H1 (cell line): Measurements from ENCODE around the gene FBXW2. TPM values are rescaled to one million over a fixed set of nuclear protein-coding genes. Genes with fewer than 3 reads are reported as not detected.

Experiments used
- CTCF ChIA-PET: fragments of 300-600 bp; sonication (Branson Sonifier 250); formaldehyde crosslinking; loops from one replicate; lab custom pipeline; 2021; ENCODE audit not compliant: partially characterized antibody; lab: Charles Lee
- POLR2A ChIA-PET: fragments of 300-600 bp; sonication (Branson Sonifier 250); formaldehyde crosslinking; loops from one replicate; lab custom pipeline; 2021; ENCODE audit warnings: inconsistent platforms; ENCODE audit not compliant: partially characterized antibody; lab: Charles Lee
- DNase-seq, 2 experiments: peaks; one replicate each; pipeline versions ENCODE4 v3.0.0 to v3.0.0-alpha.2; 2010 to 2022; ENCODE audit warnings: low spot score in 2 of 2, low read depth in 1 of 2, mixed read lengths in 1 of 2
- FAIRE-seq: peaks from 2 replicates; lab custom pipeline; 2011; peaks lifted over from hg19 to GRCh38; lab: Jason Lieb, UNC
- H2AFZ ChIP-seq: 2 replicates; pipeline ENCODE4 v1.8.1; 2012; ENCODE audit warnings: low read length, inconsistent platforms
- H2AK5ac ChIP-seq: 2 replicates; pipeline ENCODE4 v1.6.1; 2013; ENCODE audit warnings: low read depth, low read length
- H2BK120ac ChIP-seq: replicated peaks from 2 replicates; pipeline ENCODE3; 2013; ENCODE audit warnings: low read depth, low read length, inconsistent platforms
- H2BK12ac ChIP-seq: 2 replicates; pipeline ENCODE4 v1.6.1; 2013; ENCODE audit warnings: low read depth, low read length
- H2BK15ac ChIP-seq: 2 replicates; pipeline ENCODE4 v1.6.1; 2013; ENCODE audit warnings: low read length
- H2BK20ac ChIP-seq: 2 replicates; pipeline ENCODE4 v1.6.1; 2013; ENCODE audit warnings: low read length
- H2BK5ac ChIP-seq: 2 replicates; pipeline ENCODE4 v1.6.1; 2013; ENCODE audit warnings: low read depth, low read length
- H3K14ac ChIP-seq: 2 replicates; pipeline ENCODE4 v1.6.1; 2013; ENCODE audit warnings: inconsistent platforms; ENCODE audit not compliant: insufficient read length
- H3K18ac ChIP-seq: 2 replicates; pipeline ENCODE4 v1.6.1; 2013; ENCODE audit warnings: low read length; ENCODE audit errors: extremely low read depth
- H3K23ac ChIP-seq: 2 replicates; pipeline ENCODE4 v1.6.1; 2013; ENCODE audit warnings: inconsistent platforms; ENCODE audit not compliant: insufficient read length
- H3K23me2 ChIP-seq: 2 replicates; pipeline ENCODE4 v1.6.1; 2013; ENCODE audit warnings: low read depth, low read length
- H3K27ac ChIP-seq: 2 replicates; pipeline ENCODE4 v1.6.1; 2011; ENCODE audit warnings: low read depth, low read length, inconsistent platforms
- H3K27me3 ChIP-seq, 4 experiments: replicated peaks in 1 of 4; 1 replicate in 1 of 4; 2 replicates in 3 of 4; pipeline versions ENCODE4 v1.6.1 to v1.8.1; 2011 to 2013; ENCODE audit warnings: low read length in 3 of 4, mild to moderate bottlenecking in 3 of 4, inconsistent platforms in 2 of 4, mixed read lengths in 2 of 4, moderate library complexity in 1 of 4; ENCODE audit not compliant: control insufficient read depth in 3 of 4, insufficient read depth in 3 of 4; ENCODE audit errors: extremely low read depth in 1 of 4
- H3K36me3 ChIP-seq, 4 experiments: 2 replicates each; pipeline versions ENCODE4 v1.6.1 to v1.8.1; 2011 to 2013; ENCODE audit warnings: mild to moderate bottlenecking in 4 of 4, low read length in 3 of 4, moderate library complexity in 2 of 4, control low read depth in 1 of 4, inconsistent platforms in 1 of 4; ENCODE audit not compliant: insufficient read depth in 4 of 4, control insufficient read depth in 2 of 4
- H3K4ac ChIP-seq: replicated peaks from 2 replicates; pipeline ENCODE3; 2013; ENCODE audit warnings: low read length, low read depth, mixed read lengths, inconsistent platforms; ENCODE audit not compliant: insufficient read length
- H3K4me1 ChIP-seq, 4 experiments: replicated peaks in 1 of 4; 1 replicate in 1 of 4; 2 replicates in 3 of 4; pipeline versions ENCODE4 v1.6.1 to v1.8.1; 2011 to 2013; ENCODE audit warnings: low read length in 3 of 4, inconsistent platforms in 2 of 4, mixed read lengths in 1 of 4; ENCODE audit not compliant: insufficient read depth in 4 of 4, control insufficient read depth in 3 of 4
- H3K4me2 ChIP-seq, 2 experiments: 2 replicates each; pipeline versions ENCODE4 v1.6.1 to v1.8.1; 2011 to 2013; ENCODE audit warnings: low read depth in 2 of 2, low read length in 2 of 2, control low read depth in 1 of 2, inconsistent platforms in 1 of 2, mild to moderate bottlenecking in 1 of 2; ENCODE audit not compliant: insufficient read depth in 1 of 2
- H3K4me3 ChIP-seq, 4 experiments: fragments of 200-600, 300-600 bp in 1 of 4; sonication (generic), shearing (Covaris generic), sonication (Bioruptor Twin) in 1 of 4; 2 replicates each; pipeline versions ENCODE4 v1.5.1 to v1.8.1; 2011 to 2016; ENCODE audit warnings: low read length in 4 of 4, low read depth in 3 of 4, control low read depth in 2 of 4, inconsistent platforms in 2 of 4, mild to moderate bottlenecking in 2 of 4, mixed read lengths in 1 of 4, moderate library complexity in 1 of 4; ENCODE audit not compliant: insufficient read depth in 2 of 4; ENCODE audit errors: extremely low read depth in 1 of 4
- H3K56ac ChIP-seq: replicated peaks from 2 replicates; pipeline ENCODE3; 2013; ENCODE audit warnings: low read depth, mild to moderate bottlenecking, mixed read lengths, low read length, inconsistent platforms; ENCODE audit not compliant: insufficient read length
- H3K79me1 ChIP-seq: 2 replicates; pipeline ENCODE4 v1.6.1; 2013; ENCODE audit warnings: low read depth, low read length, control low read depth
- H3K79me2 ChIP-seq, 2 experiments: 2 replicates each; pipeline versions ENCODE4 v1.6.1 to v1.8.1; 2012 to 2013; ENCODE audit warnings: low read length in 2 of 2, mild to moderate bottlenecking in 2 of 2, inconsistent platforms in 1 of 2; ENCODE audit not compliant: insufficient read depth in 2 of 2, control insufficient read depth in 1 of 2
- H3K9ac ChIP-seq, 4 experiments: replicated peaks in 1 of 4; 1 replicate in 1 of 4; 2 replicates in 3 of 4; pipeline versions ENCODE4 v1.6.1 to v1.8.1; 2011 to 2013; ENCODE audit warnings: low read depth in 3 of 4, low read length in 3 of 4, control low read depth in 2 of 4, mild to moderate bottlenecking in 2 of 4, moderate library complexity in 2 of 4, inconsistent platforms in 1 of 4; ENCODE audit errors: extremely low read depth in 1 of 4
- H3K9me3 ChIP-seq, 2 experiments: 2 replicates each; pipeline versions ENCODE4 v1.6.1 to v1.8.1; 2012 to 2013; ENCODE audit warnings: mild to moderate bottlenecking in 2 of 2, moderate library complexity in 2 of 2, control low read depth in 1 of 2, inconsistent platforms in 1 of 2, low read depth in 1 of 2, low read length in 1 of 2, mixed read lengths in 1 of 2; ENCODE audit not compliant: insufficient read depth in 2 of 2
- H4K20me1 ChIP-seq, 2 experiments: replicated peaks in 1 of 2; 2 replicates each; pipeline versions ENCODE3 to v1.8.1; 2011 to 2013; ENCODE audit warnings: inconsistent platforms in 2 of 2, low read length in 2 of 2, mild to moderate bottlenecking in 1 of 2; ENCODE audit not compliant: insufficient read depth in 2 of 2, control insufficient read depth in 1 of 2
- H4K5ac ChIP-seq: 2 replicates; pipeline ENCODE4 v1.6.1; 2013; ENCODE audit warnings: low read length, low read depth, mixed read lengths, inconsistent platforms; ENCODE audit not compliant: insufficient read length
- H4K8ac ChIP-seq: 2 replicates; pipeline ENCODE4 v1.8.0; 2013; ENCODE audit warnings: mild to moderate bottlenecking, moderate library complexity, low read length, inconsistent platforms; ENCODE audit not compliant: insufficient read depth; ENCODE audit errors: extremely low read depth
- H4K91ac ChIP-seq: replicated peaks from 2 replicates; pipeline ENCODE3; 2013; ENCODE audit warnings: low read length, mixed read lengths, inconsistent platforms; ENCODE audit not compliant: insufficient read length
- CHD2 ChIP-seq: IDR thresholded peaks from 2 replicates; pipeline ENCODE4 v1.6.1; 2012; ENCODE audit warnings: low read length, improper control_type of control experiment
- NANOG ChIP-seq: IDR thresholded peaks from 2 replicates; pipeline ENCODE4 v1.6.1; 2011; ENCODE audit warnings: low read length, low read depth, mild to moderate bottlenecking, inconsistent platforms; ENCODE audit not compliant: insufficient read depth, poor library complexity, severe bottlenecking
- POU5F1 ChIP-seq: IDR thresholded peaks from 2 replicates; pipeline ENCODE4 v1.6.1; 2011; ENCODE audit warnings: low read depth, mild to moderate bottlenecking, low read length, moderate library complexity
- SAP30 ChIP-seq: fragments of 300-600 bp; sonication (generic); IDR thresholded peaks from 2 replicates; pipeline ENCODE4 v1.7.1; 2012; ENCODE audit warnings: low read length, moderate library complexity, mild to moderate bottlenecking, inconsistent platforms; ENCODE audit not compliant: insufficient read depth, insufficient replicate concordance
- WGBS, 2 experiments: shearing (Covaris generic) in 1 of 2; methylation state at CpG; one replicate each; pipeline versions ENCODE4 v1.1.6 to v1.1.7; 2013 to 2015; ENCODE audit warnings: low lambda C conversion rate in 2 of 2, mixed read lengths in 2 of 2, inconsistent platforms in 1 of 2, low coverage in 1 of 2, missing lambda C conversion rate in 1 of 2; ENCODE audit not compliant: insufficient replicate concordance in 2 of 2, insufficient coverage in 1 of 2, insufficient read length in 1 of 2; ENCODE audit errors: extremely low coverage in 1 of 2, missing lambda C conversion rate in 1 of 2; 5-methylcytosine and 5-hydroxymethylcytosine counted together
- polyA plus RNA-seq, 7 experiments: library from polyadenylated mRNA; depleted of rRNA in 3 of 7; stranded (reverse) in 5 of 7; unstranded in 2 of 7; fragments of >200 nt in 5 of 7; fragments of 200-250 nt in 2 of 7; gene quantifications; 1 replicate in 5 of 7; 2 replicates in 1 of 7; 4 replicates in 1 of 7; pipeline versions ENCODE4 v1.2.1 to v1.2.3, GENCODE V29; 2011 to 2013; ENCODE audit warnings: missing spikeins in 2 of 7, mixed read lengths in 2 of 7
- total RNA-seq: library from RNA; stranded (reverse); fragmentation: NEBNext Ultra II Directional; extraction: Animal tissue kit (Norgen Biotek cat#: 25700); gene quantifications from 2 replicates; pipeline ENCODE4 v1.2.1, GENCODE V29; 2021

The FBXW2 gene
- total and polyA plus RNA-seq, 2 of the 8 experiments (the other 6 are each of a cell fraction or from before 2014, with no cell fraction given): 19.2 to 65.3 TPM

GRCh38 chr9:120765910-120766425 lies 27.2 kb downstream of the FBXW2 start:
- 88% methylated on average over 1 of the region's 1 CpG; no CpG with 5 or more reads in 1 of the 2 experiments for WGBS, 2 experiments
- CTCF ChIA-PET: interaction anchor here (0.6 to 6.1 kb wide), 4 partner anchors 12 to 514 kb away, joined by 3 to 31 read pairs (median 3); no protein-coding TSS in a partner anchor
- Histone ChIP-seq H3K79me2 (no peaks in the 10 kb centered on the region), H3K18ac (no peak overlapping the region), H2BK120ac (no peak overlapping the region), H3K4ac (no peak overlapping the region), H2BK20ac (no peak overlapping the region), H3K36me3 (peaks cover 7 to 58% (median 33%) of the 10 kb centered on the region in 4 experiments; a peak in 7 of 8 replicates), H3K23me2 (no peaks in the 10 kb centered on the region), H3K4me1 (peaks cover 0 to 3% (median 0%) of the 10 kb centered on the region in 4 experiments; a peak in 1 of 7 replicates), H2AK5ac (no peak overlapping the region), H3K79me1 (no peaks in the 10 kb centered on the region; the same call in 1 of the 2 replicates), H4K5ac (no peak overlapping the region), H2BK5ac (no peak overlapping the region), H3K4me2 (no peak overlapping the region), H2AFZ (no peak overlapping the region), H3K27ac (no peak overlapping the region), H4K8ac (no peak overlapping the region), H3K4me3 (no peak overlapping the region), H3K14ac (no peak overlapping the region), H4K91ac (no peak overlapping the region), H4K20me1 (peaks cover 0 to 8% of the 10 kb centered on the region in 2 experiments), H2BK12ac (no peak overlapping the region), H3K56ac (no peak overlapping the region), H3K27me3 (no peaks in the 10 kb centered on the region), H3K9me3 (no peaks in the 10 kb centered on the region), H2BK15ac (no peak overlapping the region), H3K23ac (no peak overlapping the region), H3K9ac (no peak overlapping the region)
- DNase-seq (no peak), FAIRE-seq (no peak)
- POLR2A ChIA-PET: interaction anchor here (1.8 to 1.9 kb wide), 2 partner anchors 10 to 27 kb away, joined by 6 to 7 read pairs; partner anchors contain the start of gene FBXW2
- TF ChIP-seq CHD2 (no peak), NANOG (no peak), SAP30 (no peak), POU5F1 (no peak)
